ENCODE data around the gene PPCS.

Gene PPCS

DNA sequence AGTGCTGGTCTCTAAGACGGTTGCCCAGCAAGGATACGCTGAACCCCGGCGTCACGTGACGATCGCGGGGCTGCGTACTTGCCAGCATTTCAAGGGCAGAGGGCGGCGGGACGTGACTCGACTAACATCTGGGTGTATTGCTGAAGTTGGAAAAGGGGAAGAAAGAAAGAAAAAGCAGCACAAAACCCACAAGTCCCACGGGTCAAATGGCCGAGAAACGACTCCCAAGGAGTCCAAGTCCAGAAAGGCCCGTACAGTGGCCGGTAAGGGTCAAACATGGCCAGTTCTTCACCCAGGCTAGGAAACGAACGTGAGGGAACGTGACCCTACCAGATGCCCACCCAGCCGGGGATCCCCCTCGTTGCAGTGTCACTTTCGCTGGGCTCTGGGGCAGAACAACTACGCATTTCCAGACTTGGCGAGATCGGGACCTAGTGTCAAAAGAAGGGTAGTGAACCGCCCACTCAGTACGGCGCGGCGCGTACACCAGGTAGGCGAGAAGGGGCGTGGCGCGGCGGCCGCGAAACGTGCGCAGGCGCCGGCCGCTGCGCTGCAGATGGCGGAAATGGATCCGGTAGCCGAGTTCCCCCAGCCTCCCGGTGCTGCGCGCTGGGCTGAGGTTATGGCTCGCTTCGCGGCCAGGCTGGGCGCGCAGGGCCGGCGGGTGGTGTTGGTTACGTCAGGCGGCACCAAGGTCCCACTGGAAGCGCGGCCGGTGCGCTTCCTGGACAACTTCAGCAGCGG lies at the start of gene PPCS, which contains the start of gene ZMYND12:
TSS of gene PPCS (plus strand) at position 534 of the 744 bp plus-strand sequence. CDS start at position 557, 23 bp downstream.
TSS of gene ZMYND12 (minus strand) at position 13 of the 744 bp plus-strand sequence. CDS start 25 bp downstream, outside the sequence.
- no peak for FAIRE-seq

DNA sequence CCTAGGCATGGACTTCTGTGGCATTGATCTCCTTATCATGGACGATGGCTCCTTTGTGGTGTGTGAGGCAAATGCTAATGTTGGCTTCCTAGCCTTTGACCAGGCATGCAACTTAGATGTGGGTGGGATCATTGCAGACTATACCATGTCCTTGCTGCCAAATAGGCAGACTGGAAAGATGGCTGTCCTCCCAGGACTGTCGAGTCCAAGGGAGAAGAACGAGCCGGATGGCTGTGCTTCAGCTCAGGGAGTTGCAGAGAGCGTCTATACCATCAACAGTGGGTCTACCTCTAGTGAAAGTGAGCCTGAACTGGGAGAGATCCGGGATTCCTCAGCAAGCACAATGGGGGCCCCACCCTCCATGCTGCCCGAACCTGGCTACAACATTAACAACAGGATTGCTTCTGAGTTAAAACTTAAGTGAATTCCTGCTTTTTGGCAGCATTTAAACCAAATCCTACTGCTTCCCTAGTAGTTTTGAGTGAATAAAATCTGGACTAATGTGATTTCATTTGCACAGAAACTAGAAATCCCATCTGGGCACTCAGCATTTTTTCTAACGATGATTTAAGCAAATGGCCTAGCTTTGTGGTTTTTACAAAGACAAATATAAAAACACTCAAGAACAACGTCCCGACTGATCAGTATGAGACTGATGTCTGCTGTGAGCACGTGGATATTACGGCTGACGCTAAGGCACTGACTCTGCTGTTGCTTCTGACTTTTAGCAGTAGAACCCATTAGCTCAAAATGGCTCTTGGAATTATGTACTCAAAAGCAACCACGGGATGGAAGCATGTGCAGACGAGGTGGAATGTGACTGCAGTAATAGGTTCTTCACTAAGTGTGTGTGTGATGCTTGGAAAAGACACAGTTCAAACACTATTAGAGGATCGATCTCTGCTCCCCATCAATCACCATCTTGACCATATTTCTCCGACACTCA lies 41.5 kb upstream of the PPCS start:
- FAIRE-seq = no peak

DNA sequence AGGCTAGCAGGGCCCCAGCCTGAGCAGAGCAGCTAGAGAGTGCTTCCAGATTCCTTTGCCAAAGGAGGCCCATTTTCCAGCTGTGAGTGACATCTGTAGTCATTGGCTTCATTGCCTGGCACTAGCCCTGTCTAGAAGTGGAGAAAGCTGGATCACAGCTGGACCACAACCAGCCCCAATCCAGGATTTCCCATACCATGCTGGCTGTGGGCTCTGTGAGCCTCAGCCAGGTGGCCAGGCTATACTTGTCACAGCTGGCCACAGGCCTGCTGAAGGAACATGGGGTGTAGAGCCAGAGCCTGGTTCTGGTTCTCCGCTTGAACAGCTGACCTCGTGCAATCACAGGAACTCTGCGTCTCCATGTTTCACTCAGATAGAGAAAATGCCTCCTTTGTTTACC lies 39.2 kb upstream of the PPCS start:
- FAIRE-seq = no peak

DNA sequence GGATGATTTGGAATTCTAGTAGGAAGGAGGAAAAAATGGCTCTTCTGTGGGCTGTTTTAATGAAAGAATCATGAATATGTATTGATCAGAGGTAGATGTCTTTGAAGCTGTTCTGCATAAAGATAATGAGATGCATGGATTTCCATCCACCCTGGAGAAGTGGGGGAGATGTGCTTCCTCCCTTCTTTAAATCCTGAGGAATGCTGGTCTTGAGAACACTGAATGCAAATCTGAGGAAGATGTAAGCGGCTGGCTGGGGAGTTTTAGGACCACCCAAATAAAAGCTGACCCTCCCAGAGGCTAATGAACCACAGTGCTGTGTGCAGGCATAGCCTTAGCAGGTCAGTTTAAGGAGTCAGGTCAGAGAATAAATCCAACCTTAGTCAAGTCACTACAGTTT lies 37.8 kb upstream of the PPCS start:
- FAIRE-seq = no peak

DNA sequence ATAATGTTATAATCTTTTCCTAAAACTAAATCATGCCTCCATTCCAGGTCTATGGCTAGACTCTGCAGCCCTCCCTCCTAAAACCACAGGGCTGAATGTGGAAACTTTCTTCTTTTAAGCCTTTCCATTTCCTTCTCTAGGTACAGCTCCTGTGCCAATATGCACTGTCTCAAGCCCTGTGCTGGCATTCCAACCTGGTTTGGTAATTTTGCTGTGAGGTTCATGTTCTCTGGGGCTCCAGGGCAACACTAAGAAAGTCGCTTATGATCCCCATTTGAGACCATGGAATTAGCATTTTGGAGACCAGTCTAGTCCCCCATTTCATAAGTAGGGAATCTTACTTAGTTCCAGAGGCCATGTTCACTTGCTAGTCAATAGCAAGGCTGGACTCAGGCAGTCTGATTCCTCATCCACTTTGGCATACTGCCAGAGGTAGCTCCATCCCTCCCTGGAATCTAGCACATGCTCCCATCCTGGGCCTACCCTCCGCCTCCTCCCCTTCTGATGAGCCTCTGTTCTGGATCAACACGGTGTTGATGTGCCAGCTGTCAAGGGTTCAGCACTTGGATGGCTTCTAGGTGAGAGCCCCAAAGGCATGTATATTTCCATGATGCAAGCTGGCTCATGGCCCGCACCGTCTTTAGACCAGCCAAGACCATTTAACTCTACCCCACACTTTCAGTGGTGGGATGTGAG lies 37.1 kb upstream of the PPCS start:
- FAIRE-seq = no peak

DNA sequence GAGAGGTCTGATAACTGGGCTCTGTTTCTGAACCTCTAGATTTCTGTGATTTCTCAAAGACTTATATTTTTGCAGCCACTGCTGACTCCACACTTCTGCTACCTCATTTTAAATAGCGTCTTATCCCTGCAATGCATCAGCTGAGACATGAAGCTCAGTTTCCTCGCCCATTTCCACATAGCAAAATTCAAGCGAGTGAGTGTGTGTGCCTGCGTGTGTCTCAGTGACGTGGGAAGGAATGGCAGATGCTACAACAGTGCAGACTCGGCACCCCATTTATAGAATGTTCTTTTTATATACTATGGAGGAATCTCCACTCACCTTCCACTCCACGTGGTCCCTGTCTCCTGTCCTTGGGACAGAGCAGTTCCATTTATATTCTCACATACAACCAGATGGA lies 36.2 kb upstream of the PPCS start:
- FAIRE-seq = no peak

DNA sequence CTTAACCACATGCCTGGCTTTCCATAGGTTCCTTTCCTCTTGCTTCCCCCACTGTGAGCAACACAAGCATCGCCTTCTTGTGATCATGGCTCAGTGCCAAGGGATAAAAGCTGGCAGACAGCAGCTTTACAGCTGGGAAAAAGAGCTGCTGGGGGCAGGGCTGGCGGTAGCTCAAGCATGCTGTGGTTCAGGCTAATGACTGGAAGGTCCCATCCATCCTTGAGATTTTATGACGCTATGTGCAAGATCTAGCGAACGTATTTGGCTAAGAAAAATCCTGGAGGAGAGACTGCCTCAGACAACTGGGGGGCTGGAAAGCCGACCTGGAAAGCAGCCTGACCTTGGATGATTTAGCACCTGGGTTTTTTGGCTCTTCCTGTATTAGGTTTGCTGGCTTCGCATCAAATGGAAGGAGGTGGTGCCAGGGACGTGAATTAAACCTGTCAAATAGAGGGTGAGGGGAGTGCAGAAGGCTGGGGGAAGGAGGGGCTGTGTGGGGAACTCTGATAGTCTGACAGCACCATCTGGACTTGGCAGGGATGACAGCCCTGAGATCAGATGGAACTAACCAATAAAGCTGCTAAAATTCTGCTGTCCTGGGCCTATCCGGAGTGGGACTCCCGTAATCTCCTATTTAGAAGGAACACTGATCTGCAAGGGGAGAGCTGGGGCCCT lies 35.3 kb upstream of the PPCS start:
- FAIRE-seq = no peak

DNA sequence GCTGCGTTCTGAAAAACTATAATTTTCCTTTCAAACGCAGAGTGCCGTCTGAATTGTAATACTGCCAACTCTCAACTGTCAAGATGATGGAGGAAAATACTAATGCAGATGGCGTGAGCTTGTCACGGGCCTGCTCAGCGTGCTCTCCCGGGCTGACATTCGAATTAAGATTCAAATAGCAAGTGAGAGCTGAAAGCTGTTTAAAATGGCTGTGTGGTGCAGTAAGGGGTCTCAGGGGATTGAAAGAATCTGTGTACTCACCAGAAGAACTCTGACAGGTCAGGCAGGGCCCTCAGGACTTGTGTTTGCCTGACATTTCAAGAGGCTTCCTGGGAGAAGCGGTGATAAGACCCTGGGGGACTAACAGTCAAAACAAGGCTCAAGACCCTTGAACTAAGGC lies 33.6 kb upstream of the PPCS start:
- no peak for FAIRE-seq

DNA sequence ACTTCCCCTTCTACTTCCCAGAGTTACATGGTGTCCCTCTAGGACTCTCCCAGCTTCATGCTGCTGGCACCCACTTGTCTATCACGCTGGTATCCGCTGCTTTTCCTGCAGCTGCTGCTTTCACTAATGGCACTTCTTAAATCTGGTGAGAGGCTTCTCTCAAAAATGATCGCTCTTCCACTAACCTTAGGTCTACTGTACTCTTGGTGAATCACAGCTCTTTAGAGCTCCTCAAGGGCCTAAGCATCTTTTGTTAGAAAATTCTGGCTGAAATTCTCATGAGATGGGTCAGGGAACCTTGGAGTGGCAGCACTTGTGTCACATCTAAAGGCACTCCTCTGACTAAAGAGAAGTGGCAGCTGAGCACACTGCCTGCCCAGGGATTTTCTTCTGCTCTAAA lies 32.7 kb upstream of the PPCS start:
- FAIRE-seq = no peak

DNA sequence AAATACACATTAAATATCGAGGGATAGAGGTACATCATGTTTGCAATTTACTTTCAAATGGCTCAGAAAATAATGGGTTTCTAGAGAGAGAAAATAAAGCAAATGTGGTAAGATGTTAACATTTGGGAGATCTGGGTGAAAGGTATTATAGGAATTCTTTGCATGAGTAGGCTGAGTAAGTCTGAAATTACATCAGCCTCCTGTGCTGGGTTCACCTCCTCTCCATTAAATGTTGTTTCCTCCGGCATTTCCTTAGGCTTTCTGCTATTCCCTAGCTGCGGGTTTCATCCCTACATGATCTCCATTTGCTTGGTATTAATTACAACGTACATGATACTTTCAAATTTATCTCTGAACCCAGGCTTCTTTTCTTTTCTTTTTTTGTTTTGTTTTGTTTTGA lies 32.1 kb upstream of the PPCS start:
- FAIRE-seq = no peak

DNA sequence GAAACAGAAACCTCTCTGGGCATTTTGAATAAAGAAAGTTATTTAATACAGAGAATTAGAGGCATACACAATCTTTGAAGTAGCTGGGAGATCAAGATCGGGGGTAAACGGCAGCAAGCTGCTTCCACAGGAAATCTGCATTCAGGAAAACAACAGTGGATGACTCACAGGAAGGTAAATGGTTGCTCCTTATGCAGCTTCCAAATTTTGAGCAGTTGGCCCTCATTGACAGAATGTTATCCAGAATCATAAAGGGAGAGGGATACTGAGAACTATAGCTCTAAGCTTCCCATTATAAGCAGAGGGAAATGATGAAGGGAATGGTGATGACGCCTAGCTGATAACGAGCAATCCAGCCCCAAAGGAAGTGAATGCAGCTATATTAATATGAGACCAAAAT lies 29.1 kb upstream of the PPCS start:
- no peak for FAIRE-seq

DNA sequence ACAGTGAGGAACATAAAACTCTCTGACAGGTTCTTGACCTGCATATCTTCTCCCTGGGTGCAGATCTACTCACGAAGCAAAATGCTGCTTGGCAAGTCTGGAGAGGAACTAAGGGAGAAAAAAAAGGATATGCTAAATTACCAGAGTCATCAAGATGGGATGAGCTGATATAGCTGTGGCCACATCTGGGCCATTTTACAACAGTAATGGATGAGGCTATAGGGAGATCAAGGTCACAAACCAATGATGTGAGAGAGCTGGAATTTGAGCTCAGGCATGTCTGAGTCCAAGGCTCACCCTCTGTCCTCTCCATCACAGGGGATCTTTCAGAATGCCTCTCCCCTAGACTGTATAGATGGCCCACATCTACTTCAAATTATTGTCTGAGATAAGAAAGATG lies 26.7 kb upstream of the PPCS start:
- FAIRE-seq = no peak

DNA sequence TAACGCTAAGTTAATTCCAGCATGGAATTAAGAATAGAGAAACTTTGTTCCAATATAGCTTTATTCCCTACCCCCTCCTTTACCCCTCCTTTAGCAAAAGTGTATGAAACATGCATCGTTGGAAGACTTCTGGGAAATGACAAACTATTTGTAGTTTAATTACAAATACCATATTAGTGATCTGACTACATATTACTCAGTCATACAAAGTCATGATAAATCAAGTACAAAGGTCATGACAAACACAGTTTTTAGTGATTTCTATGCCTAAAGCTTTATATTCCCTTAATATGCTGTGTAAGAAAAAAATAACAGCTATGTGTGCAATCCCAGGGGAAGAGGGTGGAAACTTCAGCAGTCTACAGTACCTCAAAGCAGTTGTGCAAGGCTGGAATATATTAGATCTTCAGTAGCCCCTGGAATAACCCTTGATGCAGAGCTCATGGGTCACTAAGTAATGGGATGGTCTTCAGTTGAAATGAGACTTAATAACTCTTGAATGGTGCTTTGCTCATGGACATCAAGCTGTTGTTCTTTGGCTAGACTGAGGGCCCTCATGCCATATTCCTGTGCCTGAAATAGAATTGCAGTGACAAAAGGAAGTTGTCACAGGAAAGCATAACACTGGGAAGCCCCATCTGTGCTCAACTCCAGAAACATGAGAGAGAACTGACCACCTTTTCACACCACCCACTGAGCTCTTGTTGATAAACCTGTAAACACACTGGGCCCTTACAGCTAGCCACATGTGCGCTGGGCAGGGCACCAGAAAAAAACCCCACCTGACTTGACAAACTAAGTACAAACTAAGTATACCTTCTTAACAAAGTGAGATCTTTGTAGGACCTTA lies 25.8 kb upstream of the PPCS start:
- no peak for FAIRE-seq

DNA sequence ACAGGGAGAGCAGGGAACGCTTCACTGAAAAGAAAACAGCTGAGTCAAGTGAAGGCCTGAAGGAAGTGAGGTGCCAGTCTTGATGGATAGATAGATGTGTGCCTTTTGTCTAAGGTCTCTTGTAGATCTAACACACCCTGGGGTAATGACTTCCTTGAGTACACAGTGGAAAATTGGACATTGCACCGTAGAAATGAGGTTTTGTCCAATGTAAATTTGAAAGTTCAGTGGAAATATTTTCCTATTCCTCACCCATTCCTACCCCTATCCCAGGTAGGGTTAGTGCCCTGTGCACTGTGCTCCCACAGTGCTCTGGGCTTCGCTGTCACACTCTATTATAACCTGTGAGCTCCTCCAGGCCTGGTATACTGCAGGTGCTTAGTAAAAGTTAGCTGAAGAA lies 24.8 kb upstream of the PPCS start:
- no peak for FAIRE-seq

DNA sequence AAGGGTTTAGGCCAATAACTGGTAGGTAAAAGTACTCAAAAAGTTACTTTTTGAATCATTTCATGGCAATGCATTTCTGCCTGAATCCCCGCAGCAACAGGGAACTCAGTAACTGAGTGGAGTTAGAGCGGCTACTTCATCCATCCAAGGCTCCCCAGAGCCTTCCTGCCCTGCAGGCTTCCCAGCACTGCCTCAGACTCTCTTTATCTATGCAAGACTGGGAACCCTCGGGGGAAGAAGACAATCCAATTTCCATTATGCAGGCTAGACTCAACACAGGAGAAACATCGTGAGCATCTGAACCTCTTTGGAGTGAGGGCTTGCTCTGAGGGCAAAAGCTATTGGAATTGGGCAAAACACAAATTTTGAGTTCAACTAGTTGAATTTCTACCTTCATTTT lies 23.6 kb upstream of the PPCS start:
- no peak for FAIRE-seq

DNA sequence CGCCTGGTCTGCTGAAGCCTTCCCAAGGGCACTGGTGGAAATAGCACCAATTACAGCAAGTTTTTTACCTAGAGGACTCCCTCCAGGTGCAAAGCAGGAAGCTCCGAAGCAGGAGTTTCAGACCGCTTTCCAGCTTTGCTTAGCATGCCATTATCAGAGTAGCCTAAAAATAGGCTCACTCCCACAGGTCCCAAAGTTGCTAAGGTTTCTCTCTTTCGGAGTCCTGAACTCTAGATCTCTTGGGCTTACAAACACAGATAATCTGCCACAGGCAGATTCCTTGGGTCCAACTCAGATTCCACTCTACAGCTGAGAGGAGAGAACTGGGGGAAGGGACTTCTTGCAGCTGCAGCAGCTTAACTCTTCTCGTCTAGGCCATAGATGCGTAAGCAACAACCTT lies 23.0 kb upstream of the PPCS start:
- FAIRE-seq = no peak

DNA sequence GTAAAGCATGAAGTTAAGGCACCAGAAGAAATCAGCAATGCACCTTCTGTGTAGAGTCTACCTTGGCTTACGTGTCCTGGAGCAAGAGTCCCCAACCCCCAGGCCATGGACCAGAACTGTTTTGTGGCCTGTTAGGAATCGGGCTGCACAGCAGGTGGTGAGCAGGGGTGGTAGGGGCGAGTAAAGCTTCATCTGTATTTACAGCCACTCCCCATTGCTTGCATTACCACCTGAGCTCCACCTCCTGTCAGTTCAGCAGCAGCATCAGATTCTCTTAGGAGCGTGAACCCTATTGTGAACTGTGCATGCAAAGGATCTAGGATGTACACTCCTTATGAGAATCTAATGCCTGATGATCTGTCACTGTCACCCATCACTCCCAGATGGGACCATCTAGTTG lies 22.0 kb upstream of the PPCS start:
- no peak for FAIRE-seq

DNA sequence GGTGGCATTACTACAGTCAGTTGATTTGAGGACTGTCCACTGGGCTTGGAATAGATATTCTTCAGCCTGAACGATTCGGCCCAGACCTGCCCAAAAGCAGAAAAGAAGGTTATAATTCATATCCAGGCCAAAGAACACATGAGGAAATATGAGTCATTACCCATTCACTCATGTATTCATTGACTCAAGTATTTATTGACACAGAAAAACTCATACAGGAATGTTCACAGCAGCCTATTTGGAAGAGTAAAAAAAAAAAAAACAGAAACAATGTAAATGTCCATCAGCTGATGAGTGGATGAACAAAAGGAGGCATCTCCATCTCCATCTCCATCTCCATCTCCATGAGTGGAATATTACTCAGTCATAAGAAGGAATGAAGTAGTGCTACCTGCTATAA lies 16.4 kb upstream of the PPCS start:
- no peak for FAIRE-seq

DNA sequence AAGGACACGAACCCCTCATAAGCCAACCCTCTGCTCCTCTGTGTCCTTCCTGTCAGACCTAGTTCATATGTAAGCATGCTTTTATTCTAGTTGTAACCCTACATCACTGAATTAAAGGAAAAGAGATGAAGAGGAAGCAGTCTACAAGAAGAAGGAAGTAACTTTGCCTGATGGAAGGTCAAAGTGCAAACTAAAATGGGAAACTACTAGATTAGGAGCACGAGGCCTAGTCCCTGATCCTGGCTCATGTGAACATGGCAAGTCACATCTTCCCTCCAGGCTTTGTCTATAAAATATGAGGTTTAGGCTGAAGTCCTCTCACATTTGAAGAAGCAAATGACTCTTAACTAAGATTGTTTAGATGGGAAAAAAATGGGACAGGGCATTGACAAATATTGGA lies 13.7 kb upstream of the PPCS start:
- FAIRE-seq = no peak

DNA sequence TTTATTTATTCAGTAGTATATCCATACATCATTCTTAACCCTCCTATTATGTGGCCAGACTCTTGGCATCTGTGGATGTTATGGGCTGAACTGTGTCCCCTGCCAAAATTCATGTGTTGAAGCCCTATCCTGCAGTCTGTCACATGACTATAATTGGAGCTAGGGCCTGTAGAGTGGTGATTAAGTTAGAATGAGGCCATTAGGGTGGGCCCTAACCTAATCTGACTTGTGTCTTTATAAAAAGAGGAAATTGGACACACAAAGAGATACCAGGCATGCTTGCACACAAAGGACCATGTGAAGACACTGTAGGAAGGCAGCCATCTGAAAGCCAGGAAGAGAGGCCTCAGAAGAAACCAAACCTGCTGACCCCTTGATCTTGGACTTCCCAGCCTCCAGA lies 7.1 kb upstream of the PPCS start:
- FAIRE-seq = no peak

DNA sequence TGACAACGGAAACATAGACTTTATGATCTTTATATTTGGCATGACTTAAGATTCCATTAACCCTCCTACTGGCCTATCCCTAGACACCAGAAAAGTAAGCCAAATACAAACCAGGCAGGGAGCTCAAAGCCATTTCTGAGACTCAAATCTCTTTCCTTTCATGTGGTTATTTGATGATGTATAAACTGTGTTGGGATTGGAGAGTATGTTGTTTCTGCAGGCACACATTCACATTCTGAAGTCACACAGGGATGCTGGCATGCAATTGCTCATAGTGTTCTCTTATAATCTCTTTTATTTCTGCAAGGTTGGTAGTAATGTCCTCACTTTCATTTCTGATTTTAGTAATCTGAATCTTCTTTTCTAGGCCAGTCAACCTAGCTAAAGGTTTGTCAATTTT lies 6.3 kb upstream of the PPCS start:
- FAIRE-seq = no peak

DNA sequence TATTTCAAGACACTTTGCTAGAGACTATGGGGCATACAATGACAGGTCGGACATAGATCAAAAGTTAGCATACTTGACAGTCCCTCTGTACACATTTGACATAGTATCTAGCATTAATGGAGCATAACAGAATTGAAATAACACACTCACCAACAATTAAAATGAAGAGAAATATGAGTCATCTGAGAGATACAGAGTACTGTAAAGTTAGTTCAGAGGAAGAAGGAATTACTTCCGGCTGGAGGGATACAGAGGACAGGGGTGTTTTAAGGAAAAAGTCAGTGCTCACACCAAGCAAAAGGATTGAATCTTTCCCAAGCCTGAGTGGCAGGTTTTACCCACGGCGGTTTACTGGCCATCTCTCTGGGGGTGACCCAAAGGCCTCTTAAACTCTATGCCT lies 3.0 kb upstream of the PPCS start:
- FAIRE-seq = no peak
